ENCODE measurements around the gene PXYLP1. TPM values are rescaled to one million over a fixed set of nuclear protein-coding genes. Genes with fewer than 3 reads are reported as not detected.

The PXYLP1 gene
- polyA plus RNA-seq, 3 donors, result 32.2 to 35.6 (median 34.3) TPM

Other genes starting within 250 kb of the PXYLP1 start
- 10 to 100 TPM; 13.8 to 20.0 (median 15.8) TPM for gene SPSB4, start 180.5 kb upstream of the PXYLP1 start, polyA plus RNA-seq (ENCODE audit: insufficient read length in 3 of 3)
- gene ZBTB38, start 136.7 kb downstream of the PXYLP1 start, polyA plus RNA-seq (ENCODE audit: insufficient read length in 3 of 3), result 10 to 100 TPM; 50.6 to 58.7 (median 55.8) TPM